CD4-positive, alpha-beta T cell (primary cell): ENCODE results near the gene RASGRF2. TPM values are rescaled to one million over a fixed set of nuclear protein-coding genes. Genes with fewer than 3 reads are reported as not detected.

ENCODE experiments used
- ATAC-seq: fragments of 200-7000 bp; cut with Tn5 transposase; one replicate; pipeline ENCODE4 v1.10.0; 2022; ENCODE audit warnings: mild to moderate bottlenecking; ENCODE audit not compliant: poor library complexity
- CTCF ChIA-PET: fragments of 350-600 bp; sonication (Branson Sonifier 250); formaldehyde crosslinking; loops from one replicate; lab custom pipeline; 2021; ENCODE audit warnings: antibody characterized with exemption, inconsistent platforms; lab: Charles Lee
- POLR2A ChIA-PET: fragments of 350-600 bp; sonication (Branson Sonifier 250); formaldehyde crosslinking; loops from one replicate; lab custom pipeline; 2021; ENCODE audit warnings: antibody characterized with exemption, inconsistent platforms; lab: Charles Lee
- DNase-seq, 14 experiments: peaks; one replicate each; pipeline ENCODE4 v3.0.0-alpha.2; 2013 to 2020; ENCODE audit warnings: mixed read lengths in 2 of 14
- H3K27ac ChIP-seq, 2 donors: one replicate each; pipeline versions ENCODE4 v1.5.1 to v1.7.0; 2013; ENCODE audit warnings: low read length in 2 of 2, low read depth in 1 of 2, mild to moderate bottlenecking in 1 of 2
- H3K27me3 ChIP-seq, 2 experiments: 1 replicate in 1 of 2; 2 replicates in 1 of 2; pipeline versions ENCODE4 v1.6.1 to v1.7.0; 2013; ENCODE audit warnings: low read length in 2 of 2, control low read depth in 1 of 2, mild to moderate bottlenecking in 1 of 2, moderate library complexity in 1 of 2; ENCODE audit not compliant: insufficient read depth in 2 of 2, control insufficient read depth in 1 of 2
- H3K36me3 ChIP-seq: one replicate; pipeline ENCODE4 v1.6.1; 2013; ENCODE audit warnings: low read length, control low read depth; ENCODE audit not compliant: insufficient read depth
- H3K4me1 ChIP-seq: one replicate; pipeline ENCODE4 v1.6.1; 2013; ENCODE audit warnings: low read length, control low read depth; ENCODE audit not compliant: insufficient read depth
- H3K4me3 ChIP-seq: one replicate; pipeline ENCODE4 v1.5.1; 2013; ENCODE audit warnings: mild to moderate bottlenecking, low read length, moderate library complexity
- H3K9me3 ChIP-seq, 2 experiments: 1 replicate in 1 of 2; 2 replicates in 1 of 2; pipeline versions ENCODE4 v1.6.1 to v1.7.0; 2013; ENCODE audit warnings: low read length in 2 of 2, mild to moderate bottlenecking in 2 of 2, control low read depth in 1 of 2, moderate library complexity in 1 of 2; ENCODE audit not compliant: control insufficient read depth in 1 of 2, insufficient read depth in 1 of 2
- H3K27ac Mint-ChIP-seq: one replicate; pipeline ENCODE4 v1.8.0; 2020; ENCODE audit warnings: mixed read lengths
- H3K27me3 Mint-ChIP-seq: one replicate; pipeline ENCODE4 v1.8.0; 2021; ENCODE audit warnings: mixed read lengths
- H3K36me3 Mint-ChIP-seq: one replicate; pipeline ENCODE4 v1.8.0; 2021; ENCODE audit warnings: low read depth, mixed read lengths
- H3K4me1 Mint-ChIP-seq: one replicate; pipeline ENCODE4 v1.8.0; 2021; ENCODE audit warnings: low read depth, mixed read lengths
- H3K4me3 Mint-ChIP-seq: one replicate; pipeline ENCODE4 v1.8.0; 2020; ENCODE audit warnings: mild to moderate bottlenecking, mixed read lengths
- H3K9me3 Mint-ChIP-seq: one replicate; pipeline ENCODE4 v1.8.0; 2020; ENCODE audit warnings: mixed read lengths
- CTCF ChIP-seq: fragments of 200-600 bp; IDR thresholded peaks from one replicate; pipeline ENCODE4 v1.8.0; 2022; ENCODE audit warnings: antibody characterized with exemption, mild to moderate bottlenecking
- intact Hi-C, 2 experiments: fragments of 100-400 bp; cut with DNase I in 1 of 2; cut with micrococcal nuclease in 1 of 2; formaldehyde crosslinking; loops; one replicate each; pipeline versions ENCODE4 v1.15.1 to v1.9.0; 2023 to 2025; cut with DNase I, micrococcal nuclease
- total RNA-seq, 174 experiments: library from RNA in 2 of 174; stranded (reverse) in 2 of 174; gene quantifications; one replicate each; pipeline ENCODE4 v1.2.3 and lab custom pipeline; 2021 to 2026

Gene RASGRF2
- total RNA-seq, 2 experiments from 2014 or later = 21.9 to 24.9 TPM

- no peaks in the 10 kb centered on the region for H3K4me1 ChIP-seq
- Mint-ChIP-seq H3K27me3 (no peaks in the 10 kb centered on the region), H3K4me1 (no peaks in the 10 kb centered on the region), H3K4me3 (no peak overlapping the region), H3K36me3 (peaks cover 14% of the 10 kb centered on the region), H3K9me3 (no peaks in the 10 kb centered on the region), H3K27ac (no peak overlapping the region)
- ChIA-PET CTCF (no interaction called here), POLR2A (no interaction called here)
- H3K4me3 ChIP-seq = no peak overlapping the region
- intact Hi-C loops = no loop called here
- no peak overlapping the region for H3K27ac ChIP-seq
- ATAC-seq (no peak), DNase-seq (no peak)
- H3K36me3 ChIP-seq = no peaks in the 10 kb centered on the region
- peaks cover 0 to 3% of the 10 kb centered on the region in 2 experiments for H3K9me3 ChIP-seq
- no peak for TF ChIP-seq CTCF
- no peaks in the 10 kb centered on the region for H3K27me3 ChIP-seq
Measured at GRCh38 chr5:81251922-81252321, 291.8 kb downstream of the RASGRF2 start.

- no peaks in the 10 kb centered on the region for H3K4me1 ChIP-seq
- peaks cover 0 to 3% of the 10 kb centered on the region in 2 experiments for H3K9me3 ChIP-seq
- ChIA-PET CTCF (no interaction called here), POLR2A (no interaction called here)
- H3K27me3 ChIP-seq = no peaks in the 10 kb centered on the region
- H3K27me3 Mint-ChIP-seq = no peaks in the 10 kb centered on the region
- no peak for TF ChIP-seq CTCF
- peaks cover 14% of the 10 kb centered on the region for H3K36me3 Mint-ChIP-seq
- H3K27ac Mint-ChIP-seq = no peak overlapping the region
- no peaks in the 10 kb centered on the region for H3K9me3 Mint-ChIP-seq
- no peaks in the 10 kb centered on the region for H3K36me3 ChIP-seq
- H3K4me1 Mint-ChIP-seq = no peaks in the 10 kb centered on the region
- intact Hi-C loops = no loop called here
- H3K4me3 ChIP-seq = no peak overlapping the region
- DNase-seq (no peak), ATAC-seq (no peak)
- no peak overlapping the region for H3K27ac ChIP-seq
- H3K4me3 Mint-ChIP-seq = no peak overlapping the region
Measured at GRCh38 chr5:81252904-81253303, 292.7 kb downstream of the RASGRF2 start.

- ChIA-PET POLR2A (no interaction called here), CTCF (no interaction called here)
- no peaks in the 10 kb centered on the region for H3K27me3 Mint-ChIP-seq
- no peaks in the 10 kb centered on the region for H3K9me3 Mint-ChIP-seq
- H3K36me3 Mint-ChIP-seq = peaks cover 20% of the 10 kb centered on the region
- no peak overlapping the region for H3K27ac Mint-ChIP-seq
- Histone ChIP-seq H3K27ac (no peak overlapping the region), H3K36me3 (no peaks in the 10 kb centered on the region), H3K4me1 (no peaks in the 10 kb centered on the region), H3K27me3 (no peaks in the 10 kb centered on the region), H3K4me3 (no peak overlapping the region), H3K9me3 (peaks cover 0 to 3% of the 10 kb centered on the region in 2 experiments)
- DNase-seq = no peak
- intact Hi-C loops = no loop called here
- no peak for ATAC-seq
- no peak overlapping the region for H3K4me3 Mint-ChIP-seq
- H3K4me1 Mint-ChIP-seq = no peaks in the 10 kb centered on the region
- TF ChIP-seq CTCF = no peak
Measured at GRCh38 chr5:81253875-81254274, 293.7 kb downstream of the RASGRF2 start.
